NCI-H1092 treated with DMSO at 0.1 percent for 48 hours (cell line): ENCODE data around the gene STK16.

Experiments used
- DNase-seq: peaks from one replicate; lab custom pipeline; 2025; lab: John Stamatoyannopoulos, UW

STK16 gene

DNA sequence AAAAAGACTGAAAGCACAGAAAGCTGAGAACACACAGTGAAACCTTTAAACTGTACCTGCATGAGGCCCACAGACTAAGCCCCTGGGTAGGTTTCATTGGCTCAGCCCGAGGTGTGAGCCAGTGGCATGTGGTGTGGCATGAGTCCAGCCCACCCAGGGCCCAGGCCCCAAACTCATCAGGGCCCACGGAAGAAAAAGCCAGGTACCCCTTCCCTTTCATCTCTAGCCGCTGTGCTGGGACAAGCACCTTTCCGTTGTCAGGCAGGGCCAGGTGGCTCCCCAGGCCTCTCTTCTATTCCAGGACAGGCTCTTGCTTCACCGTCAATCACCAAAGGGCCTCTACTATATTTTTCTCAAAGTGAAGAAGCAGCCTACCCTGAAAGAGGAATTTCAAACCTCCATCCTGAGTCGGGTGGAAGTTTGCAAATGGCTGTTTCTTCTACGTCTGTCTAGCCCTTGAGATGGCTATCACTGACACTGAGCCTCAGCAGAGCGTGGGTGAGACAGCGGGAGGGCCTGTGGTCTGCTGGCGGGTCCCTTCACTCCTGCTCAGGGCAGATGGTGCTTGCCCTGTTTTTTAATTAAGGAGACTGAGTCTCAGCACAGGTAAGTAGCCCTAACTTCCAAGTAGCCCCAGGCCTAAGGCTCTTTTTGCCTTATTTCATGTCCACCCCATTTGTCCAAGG, 42.4 kb downstream of the STK16 start:
- no peak for DNase-seq

DNA sequence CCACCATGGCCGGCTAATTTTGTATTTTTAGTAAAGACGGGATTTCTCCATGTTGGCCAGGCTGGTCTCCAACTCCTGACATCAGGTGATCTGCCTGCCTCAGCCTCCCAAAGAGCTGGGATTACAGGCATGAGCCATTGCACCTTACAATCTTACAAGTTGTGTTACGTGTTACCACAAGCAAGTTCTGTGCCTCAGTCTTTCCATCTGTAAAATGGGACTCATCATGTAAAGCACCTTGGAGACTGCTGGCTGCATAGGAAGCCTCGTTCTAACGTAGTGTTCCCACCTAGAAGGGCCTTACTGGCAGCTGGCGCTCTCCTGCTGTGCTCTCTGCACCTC, 43.9 kb downstream of the STK16 start:
- peak; percentile 20 for DNase-seq

DNA sequence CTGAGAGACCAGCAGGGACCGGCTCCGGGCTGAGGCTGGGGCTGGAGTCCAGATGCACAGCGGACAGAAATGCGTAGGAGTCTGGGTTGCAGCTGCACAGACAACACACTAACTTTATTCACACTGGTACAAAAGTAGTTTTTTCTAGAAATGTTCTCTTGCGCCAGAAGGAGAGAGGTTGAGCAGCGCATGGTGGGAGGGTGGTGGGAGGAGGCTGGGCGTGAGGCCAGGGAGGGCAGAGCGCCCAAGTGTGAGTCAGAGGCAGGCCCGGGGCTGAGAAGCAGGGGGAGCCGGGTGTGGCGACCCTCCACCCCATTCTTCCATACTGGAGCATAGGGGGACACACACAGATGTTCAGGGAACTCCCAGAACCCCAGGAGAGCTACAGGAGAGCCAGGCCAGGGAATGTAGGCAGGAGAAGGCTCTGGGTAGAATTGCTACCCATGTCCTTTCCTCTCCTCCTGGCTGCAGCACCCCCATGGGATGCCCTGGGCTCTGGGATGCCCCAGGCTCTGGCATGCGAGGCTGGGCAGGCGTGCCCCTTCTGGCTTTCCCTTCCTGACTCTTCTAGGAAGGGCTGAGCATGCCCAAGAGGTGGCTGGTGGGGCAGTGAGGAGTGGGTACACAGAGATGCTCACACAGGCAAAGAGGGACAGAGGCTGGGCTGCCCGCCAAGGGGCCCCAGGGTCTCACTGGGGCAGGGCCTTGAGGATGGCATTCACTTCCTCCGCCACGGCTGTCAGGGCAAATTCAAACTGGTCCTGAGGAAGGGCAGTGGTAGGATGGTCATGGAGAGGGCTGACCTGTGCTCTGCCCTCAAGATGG, 44.5 kb downstream of the STK16 start:
- DNase-seq: peak; percentile 20

DNA sequence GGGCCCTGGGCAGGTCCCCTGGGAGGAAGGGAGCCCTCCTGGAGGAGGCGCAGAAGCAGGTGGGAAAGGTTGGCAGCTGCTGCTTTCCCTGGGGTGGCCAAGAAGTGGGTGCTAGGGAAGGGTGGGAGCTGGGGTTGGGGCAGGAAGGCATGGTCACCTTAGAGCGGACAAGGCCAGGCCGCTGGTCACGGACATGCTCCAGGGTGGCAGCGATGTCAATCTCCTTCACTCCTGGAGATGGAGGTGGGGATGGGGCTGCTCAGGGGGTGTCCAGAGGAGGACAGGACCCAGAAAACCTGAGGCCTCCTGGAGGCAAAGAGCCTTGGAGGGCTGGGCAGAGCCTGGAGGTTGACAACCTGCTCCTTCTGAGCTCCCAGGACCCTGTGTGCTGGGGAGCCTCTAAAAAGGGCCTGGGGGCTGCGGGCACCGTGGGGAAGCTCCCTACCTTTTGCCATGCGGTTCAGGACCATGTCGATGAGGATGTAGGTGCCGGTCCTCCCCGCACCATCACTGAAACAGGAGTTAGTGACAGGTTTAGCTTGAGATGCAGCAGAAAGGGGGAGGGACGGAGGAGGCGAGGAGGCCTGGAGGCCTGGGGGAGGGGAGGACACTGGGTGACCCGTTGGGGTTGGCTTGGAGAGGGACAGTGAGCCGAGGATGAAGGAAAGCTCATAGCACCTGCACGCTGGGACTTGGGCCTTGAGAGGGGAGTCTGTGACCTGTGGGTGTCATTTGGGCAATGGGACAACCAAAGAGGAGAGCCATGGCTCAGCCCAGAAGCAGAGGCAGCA, 45.3 kb downstream of the STK16 start:
- no peak for DNase-seq

DNA sequence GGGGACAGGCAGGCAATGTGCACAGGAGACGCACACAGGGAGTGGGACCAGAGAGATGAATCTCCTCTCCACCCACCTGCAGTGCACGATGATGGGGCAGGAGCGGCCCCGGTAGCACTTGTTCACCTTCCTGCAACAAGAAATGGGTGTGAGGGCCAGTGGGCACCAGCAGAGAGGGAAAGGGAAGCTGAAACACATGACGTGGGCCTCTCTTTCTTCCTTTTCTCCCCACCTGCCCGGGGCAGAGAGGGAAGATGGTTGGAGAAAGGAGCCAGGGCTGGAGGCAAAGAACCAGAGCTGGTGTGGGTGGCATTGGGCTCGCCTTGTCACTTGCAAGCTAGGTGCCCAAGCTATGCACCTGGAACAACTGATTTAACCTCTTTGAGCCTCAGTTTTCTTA, 46.1 kb downstream of the STK16 start:
- no peak for DNase-seq

DNA sequence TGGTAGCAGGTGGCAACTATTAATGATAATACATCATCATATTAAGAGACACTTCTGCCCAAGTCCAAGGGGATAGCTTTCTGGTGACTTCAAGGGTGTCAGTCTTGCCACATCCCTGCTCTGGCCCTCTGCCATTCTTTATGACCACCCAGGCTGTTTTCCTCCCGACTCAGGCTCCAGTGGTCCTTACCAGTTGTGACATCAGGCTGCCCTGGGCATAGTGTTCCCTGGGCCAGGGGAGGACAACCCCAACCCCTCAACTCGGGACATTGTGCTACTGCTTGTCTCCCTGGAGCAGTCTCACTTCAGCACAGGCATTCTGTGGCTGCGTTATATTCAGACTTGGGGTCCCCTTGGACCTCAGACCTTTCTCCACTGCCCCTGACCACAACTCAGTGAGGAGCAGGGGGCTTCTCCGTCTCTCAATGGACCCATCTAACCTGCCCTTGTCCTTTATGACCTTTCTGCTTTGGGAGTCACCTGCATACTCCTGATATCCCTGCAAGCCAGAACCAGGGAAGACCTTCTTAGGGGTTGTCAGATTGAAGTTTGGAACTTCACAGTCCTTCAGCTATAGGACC, 46.7 kb downstream of the STK16 start:
- no peak for DNase-seq

DNA sequence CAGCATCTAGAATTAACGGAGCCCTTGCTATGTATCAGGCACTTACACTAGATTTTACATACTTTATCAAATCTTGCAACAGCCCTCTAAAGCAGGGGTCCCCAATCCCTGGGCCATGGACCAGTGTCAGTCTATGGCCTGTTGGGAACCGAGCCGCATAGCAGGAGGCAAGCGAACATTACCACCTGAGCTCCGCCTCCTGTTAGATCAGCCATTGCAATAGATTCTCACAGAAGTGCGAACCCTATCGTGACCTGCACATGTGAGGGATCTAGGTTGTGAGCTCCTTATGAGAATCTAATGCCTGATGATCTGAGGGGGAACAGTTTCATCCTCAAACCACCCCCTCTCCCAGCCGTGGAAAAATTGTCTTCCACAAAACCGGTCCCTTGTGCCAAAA, 47.3 kb downstream of the STK16 start:
- no peak for DNase-seq

DNA sequence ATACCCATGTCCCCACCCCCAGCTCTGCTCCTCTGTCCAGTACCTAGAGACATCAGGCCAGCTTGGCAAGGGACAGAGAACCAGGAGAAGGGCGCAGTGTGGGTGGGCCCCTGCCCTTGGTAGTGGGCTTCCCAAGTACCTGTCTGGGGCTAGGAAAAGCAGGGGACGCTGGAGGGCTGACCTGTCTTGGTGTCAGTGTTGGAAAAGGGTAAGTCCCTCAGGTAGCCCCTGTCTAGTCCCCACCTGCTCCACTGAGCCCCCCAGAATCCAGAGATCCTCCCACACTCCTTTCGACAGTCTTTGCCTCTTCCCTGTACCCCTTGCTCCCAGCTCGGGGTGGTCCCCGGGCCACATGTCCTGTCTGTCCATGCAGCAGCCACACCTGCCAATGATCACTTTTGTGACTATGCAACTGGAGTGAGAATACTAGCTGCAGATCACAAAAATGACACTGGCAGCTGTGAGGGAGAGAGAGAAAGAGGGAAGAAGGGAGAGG, 48.5 kb downstream of the STK16 start:
- no peak for DNase-seq

DNA sequence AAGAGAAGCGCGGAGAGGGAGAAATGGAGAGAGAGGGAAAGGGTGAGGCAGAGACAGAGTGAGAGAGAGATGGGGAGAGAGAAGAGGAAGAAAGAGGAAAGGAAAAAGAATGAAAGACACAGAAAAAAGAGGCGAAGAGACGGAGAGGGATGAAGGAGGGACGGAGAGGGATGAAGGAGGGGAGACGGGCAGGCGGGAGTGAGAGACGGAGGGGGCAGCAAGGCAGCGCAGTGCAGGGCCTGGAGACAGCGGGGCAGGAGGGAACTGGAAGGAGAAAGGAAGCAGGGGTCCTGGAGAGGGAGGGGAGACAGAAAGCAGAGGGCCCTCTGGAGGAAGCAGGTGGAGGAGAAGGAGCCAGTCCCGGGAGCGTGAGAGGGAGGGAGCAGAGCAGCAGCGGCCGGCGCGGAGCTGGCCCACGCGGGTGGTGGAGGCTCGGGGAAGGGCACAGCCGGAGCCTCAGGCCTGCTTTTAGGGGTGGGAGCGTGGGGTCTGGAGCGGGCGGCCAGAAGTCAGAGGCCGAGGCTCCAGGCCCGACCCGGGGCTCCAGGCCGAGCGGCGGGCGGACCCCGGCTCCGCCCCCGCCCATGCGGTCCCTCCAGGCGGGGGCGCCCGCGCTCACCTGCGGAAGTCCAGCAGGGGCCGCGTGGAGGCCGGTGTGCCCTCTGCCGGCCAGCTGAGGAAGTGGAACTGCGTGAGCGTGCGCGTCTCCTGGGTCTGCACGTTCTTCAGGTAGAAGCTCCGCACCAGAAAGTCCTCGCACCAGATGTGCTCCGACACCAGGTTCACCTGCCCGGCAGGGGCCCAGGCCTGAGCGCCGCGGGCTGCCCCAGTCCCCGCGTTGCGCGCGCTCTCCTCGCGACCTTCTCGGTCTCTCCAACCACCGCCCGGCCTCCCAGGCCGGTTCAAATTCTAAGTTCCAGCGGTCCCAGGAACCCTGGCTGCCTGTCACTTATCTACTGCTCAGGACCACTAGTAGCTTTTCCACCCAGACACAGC, 49.4 kb downstream of the STK16 start:
- DNase-seq: peak; percentile 53

DNA sequence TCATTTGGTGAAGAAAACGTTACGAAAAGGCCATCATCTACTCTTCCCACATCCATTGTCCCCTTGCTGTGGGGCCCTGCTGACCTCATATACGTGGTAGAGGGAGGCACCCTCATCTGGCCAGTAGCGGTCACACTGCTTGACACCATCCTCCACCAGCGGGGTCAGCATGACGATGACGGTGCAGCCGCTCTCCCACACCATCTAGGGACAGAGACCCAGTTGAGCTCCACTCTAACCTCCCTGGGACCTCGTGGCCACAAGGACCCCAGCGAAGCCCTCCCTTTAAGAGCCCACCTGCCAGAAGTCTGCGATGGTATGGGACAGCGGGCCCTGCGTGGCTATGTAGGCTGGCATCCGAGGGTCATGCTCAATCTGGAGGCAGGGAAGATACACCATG, 50.9 kb downstream of the STK16 start:
- no peak for DNase-seq

DNA sequence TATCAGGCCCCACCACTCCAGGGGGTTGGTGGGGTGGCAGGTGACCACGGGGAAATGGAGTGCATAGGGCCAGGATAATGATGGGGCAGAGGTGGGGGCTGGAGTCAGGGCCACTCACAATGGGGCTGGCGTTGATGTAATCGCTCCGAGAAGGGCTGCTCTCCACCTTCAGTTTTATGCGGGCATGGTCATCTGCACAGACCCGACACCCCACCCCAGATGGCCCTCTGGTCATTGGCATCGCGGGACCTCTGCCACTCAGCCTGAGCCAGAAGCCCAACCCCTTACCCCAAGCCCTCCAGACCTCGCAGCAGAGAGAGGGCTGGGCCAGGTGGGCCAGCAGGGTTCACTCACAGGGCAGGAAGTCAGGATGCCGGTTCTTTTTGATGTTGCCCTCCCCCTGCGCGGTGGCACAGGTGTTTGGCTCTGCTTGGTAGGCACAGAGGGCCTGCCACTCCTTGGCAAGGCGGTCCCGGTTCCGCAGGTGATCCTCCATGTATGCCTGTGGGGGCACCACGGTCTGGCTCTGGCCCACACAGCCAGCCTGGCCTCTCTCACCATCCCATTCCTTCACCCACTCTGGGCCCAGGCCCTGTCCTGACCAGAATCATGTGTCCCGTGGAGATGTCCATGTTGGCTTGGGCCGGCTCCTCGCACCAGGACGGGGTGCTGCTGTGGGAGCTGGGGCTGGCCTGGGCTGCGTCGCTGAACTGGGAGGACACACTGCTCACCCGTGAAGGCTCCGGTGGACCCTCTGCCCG, 51.5 kb downstream of the STK16 start:
- DNase-seq: no peak

DNA sequence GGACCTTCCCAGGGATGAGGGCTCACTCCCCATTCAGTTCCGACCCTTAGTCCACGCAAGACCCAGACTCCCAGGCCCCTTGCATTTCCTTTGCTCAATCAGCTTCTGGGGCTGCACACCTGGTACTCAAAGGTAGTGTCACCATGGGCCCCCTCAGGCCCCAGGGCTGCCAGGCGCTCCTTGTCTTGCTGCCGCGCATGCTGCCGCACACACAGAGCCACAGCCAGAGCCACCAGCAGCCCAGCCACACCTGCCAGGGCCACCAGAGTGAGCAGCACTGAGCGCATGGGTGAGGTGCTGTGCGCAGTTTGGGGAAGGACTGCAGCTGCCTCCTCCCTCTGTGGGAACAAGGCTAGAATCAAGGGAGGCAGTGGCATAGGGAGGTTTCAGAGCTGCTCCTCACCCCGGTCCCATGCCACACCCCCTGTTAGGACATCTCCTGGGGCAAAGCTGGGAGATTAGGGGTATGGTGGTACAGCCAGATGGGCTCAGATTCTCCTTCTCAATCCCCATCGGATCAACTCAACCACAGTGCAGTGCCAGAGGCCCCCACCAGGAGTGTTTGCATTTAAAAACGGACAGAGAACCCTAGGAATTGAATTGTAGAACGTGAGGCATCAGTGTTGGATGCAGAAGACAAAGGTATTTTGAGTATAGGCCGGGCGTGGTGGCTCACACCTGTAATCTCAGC, 52.6 kb downstream of the STK16 start:
- DNase-seq: no peak

DNA sequence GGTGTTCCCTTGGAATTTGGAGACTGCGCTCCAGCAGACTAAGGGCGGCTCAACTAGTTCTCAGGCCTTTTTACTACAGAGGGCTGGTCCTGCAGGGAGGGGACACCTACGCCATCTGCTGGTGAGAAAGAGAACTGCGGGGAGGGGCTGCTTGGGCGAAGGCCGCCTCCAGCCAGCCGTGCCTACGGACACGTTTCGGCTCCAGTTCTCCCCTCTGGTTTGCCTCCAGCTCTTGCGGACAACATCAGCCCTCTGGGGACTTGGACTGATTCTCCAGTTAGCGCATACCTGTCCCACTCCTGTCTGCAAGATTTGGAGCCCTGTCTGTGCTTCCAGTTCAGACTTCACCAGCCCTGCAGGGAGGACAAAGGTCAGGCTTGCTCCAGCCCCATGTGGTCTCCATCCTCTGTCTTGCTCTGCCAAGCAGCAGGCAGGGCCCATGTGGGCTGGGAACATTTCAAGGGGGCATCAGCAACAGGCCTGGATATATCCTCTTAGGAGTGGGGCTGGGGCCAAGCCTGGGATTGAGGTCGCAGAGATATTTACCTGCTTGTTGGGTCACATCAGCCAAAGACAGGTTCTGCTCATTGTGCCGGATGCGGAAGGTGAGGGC, 53.6 kb downstream of the STK16 start:
- peak; percentile 54 for DNase-seq

DNA sequence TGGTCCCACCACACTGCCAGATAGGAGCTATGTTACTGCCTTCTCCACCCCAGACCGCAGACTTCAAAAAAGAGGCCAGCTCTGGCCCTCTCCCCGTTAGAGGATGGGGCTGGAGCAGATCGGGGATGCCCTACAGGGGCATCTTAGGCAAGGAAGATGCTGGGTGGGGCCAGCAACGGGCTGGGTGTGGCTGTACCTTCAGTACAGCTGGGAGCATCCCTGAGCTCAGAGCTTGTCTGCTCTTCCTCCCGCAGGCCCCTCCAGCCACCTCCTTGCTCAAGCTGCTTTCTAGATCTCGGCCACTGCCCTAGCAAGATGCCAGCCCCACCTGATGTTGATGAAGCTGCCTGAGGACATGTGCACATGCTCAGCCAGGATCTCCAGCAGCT, 54.1 kb downstream of the STK16 start:
- no peak for DNase-seq
